Endothelial cell of umbilical vein (primary cell): Measurements from ENCODE around the gene ZFR2. TPM values are rescaled to one million over a fixed set of nuclear protein-coding genes. Genes with fewer than 3 reads are reported as not detected.
"Not testable (repeated sequence)": the region's sequence is repeated elsewhere in the genome, so short reads cannot be mapped to it uniquely, and the experiment has no call there.

Source experiments
- BruUV-seq: library from RNA; stranded (reverse); fragments of 400-500 nt; replicated peaks from 2 replicates; lab custom pipeline; 2021; lab: Mats Ljungman, UMichigan
- CTCF ChIA-PET: fragments of 300-600, 350-600 bp; sonication (Branson Sonifier 250); formaldehyde crosslinking; loops from one replicate; lab custom pipeline; 2021; ENCODE audit warnings: antibody characterized with exemption, inconsistent platforms; lab: Charles Lee
- POLR2A ChIA-PET: fragments of 300-600, 350-600 bp; sonication (Branson Sonifier 250); formaldehyde crosslinking; loops from one replicate; lab custom pipeline; 2021; ENCODE audit warnings: antibody characterized with exemption, inconsistent platforms; lab: Charles Lee
- DNase-seq: peaks from one replicate; pipeline ENCODE4 v3.0.0-alpha.2; 2011; ENCODE audit warnings: low read depth, low spot score
- FAIRE-seq: peaks from 2 replicates; lab custom pipeline; 2011; peaks lifted over from hg19 to GRCh38; lab: Jason Lieb, UNC
- H2AFZ ChIP-seq: 2 replicates; pipeline ENCODE4 v1.6.0; 2012; ENCODE audit warnings: low read depth, low read length, control low read depth, inconsistent platforms
- H3K27ac ChIP-seq: 2 replicates; pipeline ENCODE4 v1.5.1; 2011; ENCODE audit warnings: low read depth, mild to moderate bottlenecking, control low read depth, low read length, moderate library complexity; ENCODE audit not compliant: insufficient read depth
- H3K27me3 ChIP-seq, 2 experiments: 2 replicates each; pipeline versions ENCODE4 v1.6.0 to v1.6.1; 2011; ENCODE audit warnings: low read length in 2 of 2, mixed read lengths in 1 of 2; ENCODE audit not compliant: control insufficient read depth in 2 of 2, insufficient read depth in 2 of 2
- H3K36me3 ChIP-seq, 2 experiments: 2 replicates in 1 of 2; 3 replicates in 1 of 2; pipeline ENCODE4 v1.5.1; 2011; ENCODE audit warnings: low read length in 2 of 2, mild to moderate bottlenecking in 1 of 2, moderate library complexity in 1 of 2; ENCODE audit not compliant: control insufficient read depth in 2 of 2, insufficient read depth in 2 of 2; ENCODE audit errors: extremely low read depth in 1 of 2
- H3K4me1 ChIP-seq: 3 replicates; pipeline ENCODE4 v1.5.1; 2011; ENCODE audit warnings: mild to moderate bottlenecking, low read length; ENCODE audit not compliant: control insufficient read depth, insufficient read depth; ENCODE audit errors: extremely low read depth
- H3K4me2 ChIP-seq: 2 replicates; pipeline ENCODE4 v1.6.1; 2011; ENCODE audit warnings: low read length, control low read depth, mixed read lengths; ENCODE audit not compliant: insufficient read depth
- H3K4me3 ChIP-seq, 3 experiments: fragments of 200-600 bp in 1 of 3; sonication (generic), shearing (Covaris generic) in 1 of 3; replicated peaks in 1 of 3; 2 replicates each; pipeline ENCODE4 v1.5.1; 2011 to 2016; ENCODE audit warnings: control low read depth in 3 of 3, low read length in 3 of 3, mild to moderate bottlenecking in 2 of 3, inconsistent platforms in 1 of 3, low read depth in 1 of 3, moderate library complexity in 1 of 3; ENCODE audit not compliant: insufficient read depth in 1 of 3
- H3K79me2 ChIP-seq: 2 replicates; pipeline ENCODE4 v1.6.0; 2012; ENCODE audit warnings: low read length, inconsistent platforms; ENCODE audit not compliant: control insufficient read depth, insufficient read depth
- H3K9ac ChIP-seq: replicated peaks from 2 replicates; pipeline ENCODE3; 2011; ENCODE audit warnings: low read length, control low read depth; ENCODE audit not compliant: insufficient read depth; ENCODE audit errors: extremely low read depth
- H3K9me1 ChIP-seq: replicated peaks from 3 replicates; pipeline ENCODE4 v1.6.0; 2011; ENCODE audit warnings: mild to moderate bottlenecking, low read length; ENCODE audit not compliant: control insufficient read depth, insufficient read depth; ENCODE audit errors: extremely low read depth
- H3K9me3 ChIP-seq: replicated peaks from 2 replicates; pipeline ENCODE4 v1.5.1; 2012; ENCODE audit warnings: low read length, inconsistent platforms; ENCODE audit not compliant: control insufficient read depth, insufficient read depth
- H4K20me1 ChIP-seq: replicated peaks from 2 replicates; pipeline ENCODE3; 2011; ENCODE audit warnings: mild to moderate bottlenecking, low read length; ENCODE audit not compliant: control insufficient read depth, insufficient read depth; ENCODE audit errors: extremely low read depth
- FOS ChIP-seq: IDR thresholded peaks from 2 replicates; pipeline ENCODE4 v1.6.1; 2011; ENCODE audit warnings: mild to moderate bottlenecking, low read length, moderate library complexity, borderline replicate concordance; ENCODE audit not compliant: insufficient read depth
- POLR2AphosphoS5 ChIP-seq: IDR thresholded peaks from 2 replicates; pipeline ENCODE4 v1.6.1; 2012; ENCODE audit warnings: low read depth, mild to moderate bottlenecking, control low read depth, low read length, moderate library complexity; ENCODE audit not compliant: insufficient read depth
- dilution Hi-C: fragments of 300-500 bp; cut with MboI; formaldehyde crosslinking; loops from one replicate; pipeline ENCODE4 v1.15.0; 2019; ENCODE audit warnings: low sequenced_read_pairs; ENCODE audit not compliant: extremely low pct_ligation_motif_present
- intact Hi-C: fragments of 100-400 bp; cut with micrococcal nuclease; formaldehyde crosslinking; loops from one replicate; pipeline ENCODE4 v1.10.0; 2022
- polyA plus RNA-seq, 4 experiments: library from polyadenylated mRNA; depleted of rRNA in 3 of 4; stranded (reverse) in 3 of 4; unstranded in 1 of 4; fragments of >200 nt; gene quantifications; 2 replicates each; pipeline versions ENCODE4 v1.2.1 to v1.2.3, GENCODE V29; 2011 to 2012; ENCODE audit warnings: missing spikeins in 1 of 4
- total RNA-seq: library from RNA; stranded (reverse); gene quantifications from 2 replicates; pipeline ENCODE4 v1.2.3, GENCODE V29; 2021
- TF ChIP-seq, protein P1 (sequence below): IDR thresholded peaks from 2 replicates; pipeline ENCODE4 v1.6.1; 2011; ENCODE audit not compliant: insufficient read depth, insufficient read length

ZFR2 gene
- total and polyA plus RNA-seq, 2 donors (not counting 3 experiments of a cell fraction or from before 2014, with no cell fraction given), result not detected

DNA sequence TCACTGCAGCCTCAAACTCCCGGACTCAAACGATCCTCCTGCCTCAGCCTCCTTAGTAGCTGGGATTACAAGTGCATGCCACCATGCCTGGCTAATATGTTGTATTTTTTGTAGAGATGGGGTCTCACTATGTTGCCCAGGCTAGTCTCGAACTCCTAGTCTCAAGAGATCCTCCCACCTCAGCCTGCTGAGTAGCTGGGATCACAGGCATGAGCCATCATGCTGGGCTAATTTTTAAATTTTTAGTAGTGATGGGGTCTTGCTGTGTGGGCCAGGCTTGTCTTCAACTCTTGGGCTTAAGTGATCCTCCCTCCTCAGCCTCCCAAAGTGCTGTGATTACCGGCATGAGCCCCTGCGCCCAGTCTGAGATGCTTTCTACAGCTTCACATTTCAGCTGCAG, 26.9 kb upstream of the ZFR2 start:
- Histone ChIP-seq H3K4me1 (no peaks in the 10 kb centered on the region), H3K9me3 (no peaks in the 10 kb centered on the region), H3K9ac (no peak overlapping the region), H3K4me3 (no peak overlapping the region), H3K36me3 (no peaks in the 10 kb centered on the region), H3K4me2 (no peak overlapping the region), H3K27me3 (peaks cover 0 to 1% of the 10 kb centered on the region in 2 experiments), H3K9me1 (no peaks in the 10 kb centered on the region), H3K79me2 (no peaks in the 10 kb centered on the region), H4K20me1 (no peaks in the 10 kb centered on the region), H3K27ac (no peak overlapping the region), H2AFZ (no peak overlapping the region)
- ChIA-PET CTCF (interaction anchor here (0.8 kb wide), 1 partner anchor 244 kb away, joined by 3 read pairs; no protein-coding TSS in a partner anchor), POLR2A (interaction anchor here (0.7 kb wide), 1 partner anchor 195 kb away, joined by 6 read pairs; the partner anchor contains the start of gene PIP5K1C)
- DNase-seq (no peak), FAIRE-seq (no peak)
- TF ChIP-seq, protein P1, sequence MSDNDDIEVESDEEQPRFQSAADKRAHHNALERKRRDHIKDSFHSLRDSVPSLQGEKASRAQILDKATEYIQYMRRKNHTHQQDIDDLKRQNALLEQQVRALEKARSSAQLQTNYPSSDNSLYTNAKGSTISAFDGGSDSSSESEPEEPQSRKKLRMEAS, result no peak
- TF ChIP-seq POLR2AphosphoS5 (no peak), FOS (no peak)
- no TSS peak for BruUV-seq
- intact Hi-C loops (no loop called here), dilution Hi-C loops (no loop called here)

DNA sequence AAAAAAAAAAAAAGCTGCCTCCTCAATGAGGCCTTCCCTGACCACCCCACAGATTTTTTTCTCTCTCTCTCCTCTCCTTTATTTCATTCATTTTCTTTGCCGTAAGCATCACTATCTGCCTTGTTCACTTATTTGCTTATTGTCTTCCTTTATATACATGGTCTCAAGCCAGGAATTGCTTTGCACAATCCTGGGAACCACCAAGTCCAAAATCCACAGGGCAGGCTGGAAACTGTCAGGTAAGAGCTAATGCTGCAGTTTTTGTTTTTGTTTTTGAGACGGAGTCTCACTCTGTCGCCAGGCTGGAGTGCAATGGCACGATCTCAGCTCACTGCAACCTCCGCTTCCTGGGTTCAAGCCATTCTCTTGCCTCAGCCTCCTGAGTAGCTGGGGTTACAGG, 26.1 kb upstream of the ZFR2 start:
- H3K27me3 ChIP-seq, H3K9ac ChIP-seq, H3K4me2 ChIP-seq, H3K9me1 ChIP-seq, BruUV-seq, H3K9me3 ChIP-seq, H3K4me3 ChIP-seq, H2AFZ ChIP-seq, H3K4me1 ChIP-seq, FAIRE-seq, H3K79me2 ChIP-seq, H3K27ac ChIP-seq, dilution Hi-C loops, CTCF ChIA-PET, DNase-seq, intact Hi-C loops, POLR2A ChIA-PET, H4K20me1 ChIP-seq, H3K36me3 ChIP-seq: not testable (repeated sequence)
